Measurements from ENCODE around the gene HIVEP2.

- TF ChIP-seq POLR2AphosphoS5 (IDR thresholded peaks at IDR 0.05) (no peak), POLR2A (IDR thresholded peaks at IDR 0.05) (no peak)
- TF ChIP-seq, protein P1, sequence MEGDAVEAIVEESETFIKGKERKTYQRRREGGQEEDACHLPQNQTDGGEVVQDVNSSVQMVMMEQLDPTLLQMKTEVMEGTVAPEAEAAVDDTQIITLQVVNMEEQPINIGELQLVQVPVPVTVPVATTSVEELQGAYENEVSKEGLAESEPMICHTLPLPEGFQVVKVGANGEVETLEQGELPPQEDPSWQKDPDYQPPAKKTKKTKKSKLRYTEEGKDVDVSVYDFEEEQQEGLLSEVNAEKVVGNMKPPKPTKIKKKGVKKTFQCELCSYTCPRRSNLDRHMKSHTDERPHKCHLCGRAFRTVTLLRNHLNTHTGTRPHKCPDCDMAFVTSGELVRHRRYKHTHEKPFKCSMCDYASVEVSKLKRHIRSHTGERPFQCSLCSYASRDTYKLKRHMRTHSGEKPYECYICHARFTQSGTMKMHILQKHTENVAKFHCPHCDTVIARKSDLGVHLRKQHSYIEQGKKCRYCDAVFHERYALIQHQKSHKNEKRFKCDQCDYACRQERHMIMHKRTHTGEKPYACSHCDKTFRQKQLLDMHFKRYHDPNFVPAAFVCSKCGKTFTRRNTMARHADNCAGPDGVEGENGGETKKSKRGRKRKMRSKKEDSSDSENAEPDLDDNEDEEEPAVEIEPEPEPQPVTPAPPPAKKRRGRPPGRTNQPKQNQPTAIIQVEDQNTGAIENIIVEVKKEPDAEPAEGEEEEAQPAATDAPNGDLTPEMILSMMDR (IDR thresholded peaks at IDR 0.05 in 8 of 11, conservative IDR thresholded peaks at IDR 0.05 in 3 of 11) = no peak
Measured at GRCh38 chr6:142835787-142836535, 109.0 kb downstream of the HIVEP2 start.
